ENCODE data around the gene LRRTM2.
"Not testable (repeated sequence)": the region's sequence is repeated elsewhere in the genome, so short reads cannot be mapped to it uniquely, and the experiment has no call there.

Gene LRRTM2, protein sequence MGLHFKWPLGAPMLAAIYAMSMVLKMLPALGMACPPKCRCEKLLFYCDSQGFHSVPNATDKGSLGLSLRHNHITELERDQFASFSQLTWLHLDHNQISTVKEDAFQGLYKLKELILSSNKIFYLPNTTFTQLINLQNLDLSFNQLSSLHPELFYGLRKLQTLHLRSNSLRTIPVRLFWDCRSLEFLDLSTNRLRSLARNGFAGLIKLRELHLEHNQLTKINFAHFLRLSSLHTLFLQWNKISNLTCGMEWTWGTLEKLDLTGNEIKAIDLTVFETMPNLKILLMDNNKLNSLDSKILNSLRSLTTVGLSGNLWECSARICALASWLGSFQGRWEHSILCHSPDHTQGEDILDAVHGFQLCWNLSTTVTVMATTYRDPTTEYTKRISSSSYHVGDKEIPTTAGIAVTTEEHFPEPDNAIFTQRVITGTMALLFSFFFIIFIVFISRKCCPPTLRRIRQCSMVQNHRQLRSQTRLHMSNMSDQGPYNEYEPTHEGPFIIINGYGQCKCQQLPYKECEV

DNA sequence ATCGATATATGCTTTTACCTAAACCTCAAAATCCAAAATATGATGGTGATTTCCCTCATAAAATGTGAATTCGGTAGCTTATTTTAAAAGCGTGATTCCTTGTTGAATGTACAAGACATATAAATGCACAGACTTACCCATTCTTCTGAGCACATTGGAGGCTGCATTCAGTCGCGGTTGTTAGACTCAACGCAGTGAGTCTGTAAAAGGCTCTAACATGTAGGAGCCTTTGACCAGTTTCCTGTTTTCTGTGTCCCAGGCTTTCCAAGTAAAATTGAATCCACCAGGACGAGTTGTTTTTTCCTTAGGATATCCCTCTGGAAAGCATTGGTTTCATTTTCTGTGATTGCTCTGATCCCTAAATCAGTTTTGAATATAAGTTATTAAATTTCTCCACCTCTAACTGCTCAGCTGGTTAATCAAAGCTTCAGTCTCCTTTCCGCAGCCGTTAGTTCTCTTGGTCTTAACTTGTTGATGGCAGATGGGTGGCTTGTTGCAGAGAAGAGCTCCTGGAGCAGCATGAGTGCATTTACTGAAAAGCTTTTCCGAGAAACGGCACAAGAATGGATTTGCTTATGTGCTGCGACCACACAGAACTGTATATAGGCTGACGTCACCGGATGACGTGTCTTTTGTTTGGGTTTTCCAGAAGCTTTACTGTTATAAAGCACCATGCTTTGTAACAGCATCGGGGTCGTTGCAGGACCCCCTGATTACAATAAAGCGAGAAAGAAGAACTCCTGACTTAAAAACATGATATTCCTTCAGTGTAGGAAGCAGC, at the start of gene LRRTM2:
Gene LRRTM2 (minus strand): TSS at position 565 of the 781 bp plus-strand sequence. CDS start 424 bp downstream, at position 141.
- no peak for DNase-seq

DNA sequence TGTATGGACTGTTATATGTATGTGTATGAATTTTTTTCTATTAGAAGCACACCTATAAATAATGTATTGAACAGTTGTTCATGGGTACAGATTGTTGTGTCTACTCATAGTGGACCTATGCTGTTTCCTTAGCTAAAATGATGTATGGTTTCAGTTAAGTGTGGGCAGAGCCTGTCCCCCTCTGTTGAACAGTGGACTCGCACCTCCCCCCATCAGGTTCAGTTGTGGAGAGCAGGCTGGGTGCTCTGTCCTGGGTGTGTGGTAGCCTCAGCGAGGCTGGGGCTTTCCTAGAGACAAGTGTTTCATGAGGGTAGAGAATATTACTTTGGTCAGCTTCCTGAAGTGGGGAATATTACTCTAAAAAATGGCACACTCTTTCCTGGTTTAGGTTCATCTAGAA, 47.4 kb upstream of the LRRTM2 start:
- no peak for DNase-seq

DNA sequence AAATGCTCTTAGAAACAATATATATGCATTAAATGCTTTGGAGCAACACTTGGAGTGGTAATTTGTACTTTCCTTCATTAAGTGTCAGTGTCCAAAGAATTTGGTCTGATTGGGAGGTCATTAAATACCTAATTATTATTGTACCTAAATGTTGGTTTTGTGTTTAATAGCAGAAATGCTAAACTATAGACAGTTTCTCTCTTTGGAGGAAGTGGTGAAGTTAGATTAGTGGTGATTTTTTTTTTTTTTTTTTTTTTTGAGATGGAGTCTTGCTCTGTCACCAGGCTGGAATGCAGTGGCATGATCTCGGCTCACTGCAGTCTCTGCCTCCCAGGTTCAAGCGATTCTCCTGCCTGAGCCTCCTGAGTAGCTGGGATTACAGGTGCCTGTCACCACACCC, 46.2 kb upstream of the LRRTM2 start:
- not testable (repeated sequence) for DNase-seq

DNA sequence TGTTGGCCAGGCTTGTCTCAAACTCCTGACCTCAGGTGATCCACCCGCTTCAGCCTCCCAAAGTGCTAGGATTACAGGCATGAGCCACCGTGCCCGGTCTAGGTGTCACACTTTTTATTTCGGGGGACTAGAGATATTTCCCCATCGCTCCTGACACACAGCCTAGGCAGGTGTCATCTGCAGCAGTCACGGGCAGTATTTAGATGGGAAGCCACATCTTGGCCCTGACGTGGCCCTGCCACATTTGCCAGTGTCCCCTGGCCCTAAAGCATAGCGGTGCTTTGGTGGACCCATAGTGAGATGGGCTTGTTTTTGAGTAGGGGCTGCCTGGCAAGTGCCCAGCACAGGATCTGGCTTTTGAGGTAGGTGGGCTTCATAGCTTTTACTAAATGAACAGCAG, 45.0 kb upstream of the LRRTM2 start:
- no peak for DNase-seq

DNA sequence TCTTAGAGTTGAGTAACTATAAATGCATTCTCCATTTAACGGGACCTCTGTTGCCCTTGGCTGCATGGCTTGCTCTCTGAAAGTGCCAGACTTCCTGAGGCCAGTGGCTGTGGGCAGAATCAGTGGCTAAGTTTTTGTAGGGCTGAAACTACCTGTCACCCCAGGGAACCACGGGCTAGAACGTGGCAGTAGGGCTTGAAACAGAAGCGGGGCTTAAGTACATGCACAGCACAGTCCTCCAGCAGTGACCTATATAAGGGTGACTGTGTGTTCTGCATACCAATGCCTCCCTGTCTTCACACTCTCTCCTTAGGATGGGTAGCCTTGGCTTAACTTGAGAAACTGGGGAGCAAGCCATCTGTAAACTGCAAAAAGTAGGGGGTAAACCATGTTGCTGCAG, 43.6 kb upstream of the LRRTM2 start:
- no peak for DNase-seq

DNA sequence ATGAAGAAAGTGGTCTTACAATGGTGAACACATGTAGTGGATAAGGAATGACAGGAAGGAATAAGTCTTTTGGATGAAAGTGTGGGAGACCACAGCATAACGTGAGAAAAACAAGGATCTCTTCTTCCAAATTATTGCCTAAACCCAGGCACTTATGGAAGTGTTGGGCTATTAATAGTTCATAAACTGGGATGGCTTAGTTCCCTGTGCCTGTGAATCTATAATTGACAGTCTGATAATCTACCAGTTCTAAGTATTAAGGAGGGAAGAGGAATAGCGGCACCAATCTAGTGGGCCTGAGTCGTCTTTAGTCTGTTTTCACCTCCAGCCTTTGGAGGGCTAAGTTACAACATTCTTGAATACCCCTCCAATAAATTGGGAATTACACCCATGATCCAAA, 39.2 kb upstream of the LRRTM2 start:
- DNase-seq: no peak

DNA sequence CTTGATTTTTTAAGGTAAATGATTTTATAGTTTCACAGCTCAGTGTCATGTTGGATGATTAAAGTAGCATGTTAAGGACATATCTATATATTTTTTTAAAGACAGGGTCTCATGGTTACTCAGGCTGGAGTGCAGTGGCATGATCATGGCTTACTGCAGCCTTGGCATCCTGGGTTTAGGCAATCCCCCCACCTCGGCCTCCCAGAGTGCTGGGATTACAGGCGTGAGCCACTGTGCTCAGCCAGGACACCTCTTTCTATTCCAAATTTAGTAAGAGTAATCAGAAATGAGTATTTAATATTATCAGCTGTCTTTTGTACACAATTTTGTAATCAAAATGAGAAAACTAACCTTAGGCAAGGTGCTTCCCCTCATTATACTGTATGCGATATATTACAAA, 38.6 kb upstream of the LRRTM2 start:
- no peak for DNase-seq

DNA sequence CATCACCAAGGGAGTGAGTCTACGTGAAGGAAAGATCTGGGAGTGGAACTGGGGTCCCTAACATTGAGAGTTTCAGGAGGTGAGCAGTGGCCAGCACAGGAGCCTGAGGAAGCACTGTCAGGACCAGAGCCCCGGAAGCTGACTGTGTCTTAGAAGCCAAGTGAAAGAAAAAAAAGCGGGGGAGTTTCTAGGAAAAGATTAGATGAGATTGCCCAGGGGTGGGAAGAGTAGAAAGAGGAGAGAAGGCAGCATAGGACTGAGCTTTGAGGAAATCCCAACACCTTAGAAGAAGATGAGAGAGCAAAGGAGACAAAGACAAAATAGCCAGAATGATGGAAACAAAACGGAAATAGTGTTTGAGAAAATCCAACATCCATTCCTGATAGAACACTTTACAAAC, 37.0 kb upstream of the LRRTM2 start:
- DNase-seq: no peak

DNA sequence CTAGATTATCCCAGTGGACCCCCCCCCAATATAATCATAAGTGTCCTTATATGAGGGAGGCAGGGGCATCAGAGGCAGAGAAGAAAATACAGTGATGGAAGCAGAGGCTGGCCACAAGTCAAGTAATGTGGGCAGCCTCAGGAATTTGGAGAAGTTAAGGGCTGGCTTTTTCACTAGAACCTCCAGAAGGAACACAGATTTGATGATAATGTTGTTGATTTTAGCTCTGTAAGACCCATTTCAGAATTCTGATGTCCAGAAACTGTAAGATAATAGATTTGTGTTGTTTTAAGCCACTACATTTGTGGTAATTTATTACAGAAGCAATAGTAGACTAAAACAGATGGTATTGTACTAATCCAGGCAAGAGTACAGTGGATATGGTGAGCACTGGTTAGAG, 36.3 kb upstream of the LRRTM2 start:
- DNase-seq: no peak

DNA sequence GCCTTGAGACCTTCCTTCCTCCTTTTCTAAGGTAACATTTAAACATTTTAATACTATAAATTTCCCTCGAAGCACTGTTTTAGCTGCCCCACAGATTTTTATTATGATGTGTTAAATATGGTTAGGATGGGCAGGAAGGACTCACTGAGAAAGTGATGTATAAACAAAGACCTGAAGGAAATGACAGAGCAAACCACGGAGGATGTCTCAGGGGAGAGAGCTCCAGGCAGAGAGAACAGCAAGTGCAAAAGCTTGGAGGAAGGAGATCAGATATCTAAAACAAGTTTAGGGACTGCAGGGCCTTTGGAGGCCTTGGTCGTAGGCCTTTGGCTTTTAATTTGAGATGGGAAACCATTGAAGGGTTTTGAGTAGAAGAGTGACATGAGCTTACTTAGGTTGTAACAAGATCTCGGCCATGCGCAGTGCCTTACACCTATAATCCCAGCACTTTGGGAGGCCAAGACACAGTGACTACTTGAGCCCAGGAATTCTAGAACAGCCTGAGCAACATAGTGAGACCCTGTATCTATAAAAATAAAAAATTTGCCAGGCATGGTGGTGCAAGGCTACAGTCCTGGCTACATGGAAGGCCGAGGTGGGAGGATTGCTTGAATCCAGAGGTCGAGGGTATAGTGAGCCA, 35.5 kb upstream of the LRRTM2 start:
- DNase-seq: no peak

DNA sequence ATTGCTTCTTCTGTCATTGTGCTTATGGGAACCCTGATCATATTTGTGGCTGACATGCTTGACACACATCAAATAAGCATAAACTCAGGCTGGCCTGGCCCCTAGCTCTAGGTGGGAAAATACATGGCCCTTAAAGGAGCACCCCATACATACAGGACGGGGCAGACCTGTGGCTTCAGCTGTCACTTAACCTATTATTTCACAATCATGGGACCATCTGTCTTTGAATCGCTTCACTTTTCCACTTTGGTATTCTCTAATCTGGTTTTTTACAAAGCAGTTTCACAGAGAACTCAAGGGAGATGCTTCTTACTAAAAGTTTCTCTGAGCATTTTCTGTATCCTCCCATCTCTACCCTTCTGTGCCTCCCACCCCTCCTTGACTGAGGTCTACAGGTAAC, 34.6 kb upstream of the LRRTM2 start:
- no peak for DNase-seq

DNA sequence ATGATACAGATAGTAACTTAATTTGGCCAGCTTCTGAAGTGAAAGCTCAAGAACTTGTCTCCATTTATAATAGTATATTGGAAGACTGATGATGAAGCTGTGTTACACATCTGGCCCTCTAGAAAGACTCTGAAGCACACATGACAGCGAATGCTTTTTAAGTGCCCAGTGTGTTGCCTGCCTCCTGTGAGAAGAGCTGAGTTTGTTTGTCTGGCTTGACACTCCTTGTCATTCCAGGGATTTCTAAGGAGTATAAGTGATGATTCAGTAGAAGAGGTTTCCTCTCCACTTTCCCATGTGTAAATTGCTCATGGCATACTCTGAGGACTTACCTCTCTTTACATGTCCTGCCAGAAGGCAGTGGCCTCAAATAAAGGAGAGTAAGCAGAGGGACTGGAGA, 30.4 kb upstream of the LRRTM2 start:
- DNase-seq: no peak

DNA sequence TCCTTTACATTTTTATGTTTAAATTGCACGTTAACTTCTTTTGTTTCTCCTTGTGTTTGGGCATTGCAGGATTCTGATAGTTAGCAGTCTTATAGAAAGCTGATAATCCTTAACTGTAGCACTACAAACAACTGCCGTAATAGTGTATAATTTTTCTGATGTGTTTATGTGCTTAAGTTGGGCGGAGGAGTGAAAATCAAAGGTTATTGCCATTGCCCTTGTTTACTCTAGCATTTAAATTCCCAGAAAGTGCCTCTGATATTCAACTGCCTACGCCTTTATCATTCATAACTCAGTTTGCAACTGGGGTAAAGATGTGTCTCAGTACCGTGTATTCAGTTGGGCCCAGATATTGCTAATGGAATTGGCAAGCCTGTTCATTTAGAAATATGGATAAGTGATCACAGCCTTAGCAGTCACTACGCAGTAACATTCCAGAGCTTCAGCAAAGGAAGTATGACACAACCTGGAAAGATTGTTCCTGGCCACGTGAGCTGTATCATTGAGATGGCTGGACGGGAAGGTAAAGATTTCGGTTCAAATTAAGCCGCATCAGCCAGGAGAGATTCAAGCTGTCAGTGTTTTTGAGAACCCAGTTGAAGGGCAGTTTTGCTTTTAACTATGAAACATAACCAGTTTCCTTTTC, 28.1 kb upstream of the LRRTM2 start:
- no peak for DNase-seq

DNA sequence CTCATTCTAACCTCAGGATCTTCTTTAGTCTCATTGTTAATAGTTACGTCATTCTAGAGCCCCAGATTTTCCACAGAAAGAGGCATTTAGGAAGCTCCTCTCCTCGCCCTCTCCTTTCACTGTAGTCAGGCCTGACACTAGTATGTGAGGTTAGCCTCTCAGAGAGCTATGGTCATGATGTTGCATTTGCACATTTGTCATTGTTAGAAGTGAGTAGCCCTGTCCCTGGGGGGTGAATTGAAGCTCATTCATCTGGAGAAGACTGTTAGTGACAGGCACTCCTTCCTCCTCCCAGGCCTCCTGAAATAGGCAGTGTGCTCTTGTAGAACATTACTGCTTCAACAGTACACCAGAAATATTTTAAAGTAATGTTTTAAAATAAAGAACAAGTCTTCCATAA, 26.6 kb upstream of the LRRTM2 start:
- DNase-seq: no peak

DNA sequence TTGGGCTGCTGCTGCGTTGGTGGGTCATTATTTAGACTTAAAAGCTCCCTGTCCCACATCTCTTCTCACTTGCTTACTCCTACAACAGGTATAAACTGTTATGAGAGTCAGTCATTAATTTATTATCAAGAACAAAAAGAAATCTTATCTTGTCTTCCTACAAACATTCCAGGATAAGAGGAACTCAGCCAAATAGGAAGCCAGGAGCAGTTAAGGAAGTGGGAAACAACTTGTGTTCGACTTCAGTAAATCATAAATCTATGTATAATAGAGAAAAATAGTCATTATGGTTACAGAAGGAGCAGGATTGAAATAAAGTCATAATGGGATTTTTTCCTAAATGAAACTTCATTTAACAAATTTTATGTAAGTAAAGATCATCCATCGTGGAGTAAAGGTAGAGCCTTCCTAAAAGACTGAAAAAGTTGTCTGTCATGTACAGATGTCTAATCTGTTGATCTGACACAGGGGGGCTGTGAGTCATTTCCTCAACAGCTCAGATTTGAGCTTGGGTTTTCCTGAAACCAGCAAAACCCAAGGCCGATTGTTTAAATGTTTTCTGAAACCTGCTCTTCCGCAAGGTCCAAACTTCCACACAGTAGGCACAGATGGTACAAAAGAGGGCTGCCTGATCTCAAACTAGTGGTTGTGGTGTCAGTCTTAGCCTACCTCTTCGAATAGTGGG, 25.3 kb upstream of the LRRTM2 start:
- no peak for DNase-seq

DNA sequence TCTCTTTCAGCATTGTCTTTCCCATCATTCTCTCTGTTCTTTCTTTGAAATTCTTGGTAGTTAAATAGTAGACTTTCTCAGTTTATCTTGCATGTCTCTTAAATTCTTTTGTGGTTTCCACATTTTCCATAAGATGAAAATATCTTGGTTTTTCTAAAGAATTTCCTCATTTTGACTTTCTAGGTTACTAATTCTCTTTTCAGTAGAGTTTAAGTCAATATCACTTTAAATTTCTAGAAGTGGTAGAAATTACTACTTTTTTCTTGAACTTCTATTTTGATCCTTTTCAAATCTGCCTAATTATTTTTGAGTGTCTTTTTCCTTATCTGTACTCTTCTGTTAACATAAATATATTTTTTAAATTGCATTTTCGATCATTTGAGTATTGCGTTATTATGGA, 23.6 kb upstream of the LRRTM2 start:
- DNase-seq: no peak

DNA sequence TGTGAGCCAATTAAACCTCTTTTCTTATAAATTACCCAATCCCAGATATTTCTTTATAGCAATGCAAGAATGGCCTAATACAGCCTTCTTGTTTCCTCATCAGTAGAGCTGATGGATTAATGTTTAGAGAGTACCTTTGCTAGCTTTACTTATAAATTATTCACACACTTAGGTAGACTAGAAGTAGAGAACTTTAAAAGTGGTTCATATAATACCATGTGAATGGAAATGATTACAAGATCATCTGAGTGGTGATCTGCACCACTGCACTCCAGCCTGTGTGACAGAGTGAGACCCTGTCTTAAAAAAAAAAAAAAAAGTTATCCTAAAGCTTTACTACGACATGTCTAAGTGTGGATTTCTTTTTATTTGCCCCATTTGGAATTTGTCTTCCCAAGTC, 23.2 kb upstream of the LRRTM2 start:
- no peak for DNase-seq

DNA sequence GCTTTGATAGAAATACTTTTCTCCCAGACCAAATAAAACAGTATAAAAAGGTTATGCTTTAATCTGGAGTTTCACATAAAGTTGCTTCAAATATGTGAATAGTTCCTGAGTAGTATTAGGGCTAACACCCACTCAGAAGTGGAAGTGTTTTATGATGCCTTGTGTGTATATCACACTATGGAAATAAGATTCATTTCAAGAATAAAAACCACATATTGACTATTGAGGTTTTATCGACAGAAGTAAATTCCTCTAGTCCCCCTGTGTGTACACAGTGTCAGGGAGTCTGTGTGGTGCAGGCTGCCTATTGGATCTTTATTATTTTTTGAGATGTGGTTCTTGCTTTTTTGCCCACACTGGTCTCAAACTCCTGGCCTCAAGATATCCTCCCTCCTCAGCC, 20.8 kb upstream of the LRRTM2 start:
- DNase-seq: no peak

DNA sequence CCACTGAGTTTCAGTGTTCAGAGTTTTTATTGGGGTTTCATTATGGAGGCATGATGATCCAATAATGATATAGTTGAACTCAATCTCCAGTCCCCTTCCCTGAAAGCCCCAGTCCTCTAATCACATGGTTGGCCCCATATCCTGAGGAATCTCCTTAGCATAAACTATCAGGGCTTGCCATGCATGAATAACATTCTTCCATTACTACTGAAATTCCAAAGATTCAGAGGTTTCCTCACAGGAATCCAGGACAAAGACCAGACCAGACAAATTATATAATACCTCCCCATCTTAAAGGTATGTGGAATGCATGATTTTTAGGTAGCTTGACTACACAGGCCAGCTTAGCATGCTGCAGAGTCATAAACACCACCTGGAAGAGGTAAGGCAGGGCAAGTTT, 15.5 kb upstream of the LRRTM2 start:
- no peak for DNase-seq

DNA sequence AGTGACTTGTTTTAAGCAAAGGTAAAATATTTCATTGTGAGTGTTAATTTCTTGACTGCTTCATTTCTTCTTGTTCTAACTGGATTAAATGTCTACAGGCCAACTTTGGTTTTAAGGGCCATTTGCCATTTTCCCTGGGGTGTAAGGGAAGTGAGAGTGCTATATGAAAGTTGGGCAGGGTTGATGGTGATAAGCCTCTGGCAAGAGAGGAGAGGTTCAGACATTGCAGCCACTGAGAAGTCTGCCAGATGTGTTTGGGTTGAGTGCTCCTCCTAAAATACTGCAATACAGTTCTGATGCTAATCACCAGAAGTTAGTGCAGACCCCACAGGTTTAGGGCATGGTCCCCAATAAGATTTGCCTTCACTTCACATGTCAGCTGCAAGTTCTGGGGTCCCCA, 14.9 kb upstream of the LRRTM2 start:
- no peak for DNase-seq

DNA sequence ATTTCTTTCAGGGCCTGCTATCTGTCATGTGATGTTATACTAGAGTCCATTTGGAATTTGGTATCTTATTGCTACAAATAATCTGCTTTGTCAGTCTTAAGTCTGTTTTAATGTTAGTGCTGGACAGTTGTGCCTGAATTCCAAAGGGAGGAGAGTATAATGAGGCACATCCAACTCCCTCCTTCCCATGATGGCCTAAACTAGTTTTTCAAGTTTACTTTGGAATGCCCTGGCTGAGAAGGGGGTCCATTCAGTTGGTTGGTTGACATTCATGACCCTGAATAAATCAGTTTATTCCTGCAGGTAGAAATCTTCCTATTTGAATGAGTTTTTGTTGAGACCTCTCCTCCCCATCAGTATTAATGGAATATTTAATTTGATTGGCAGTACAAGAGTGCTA, 9.4 kb upstream of the LRRTM2 start:
- DNase-seq: no peak

DNA sequence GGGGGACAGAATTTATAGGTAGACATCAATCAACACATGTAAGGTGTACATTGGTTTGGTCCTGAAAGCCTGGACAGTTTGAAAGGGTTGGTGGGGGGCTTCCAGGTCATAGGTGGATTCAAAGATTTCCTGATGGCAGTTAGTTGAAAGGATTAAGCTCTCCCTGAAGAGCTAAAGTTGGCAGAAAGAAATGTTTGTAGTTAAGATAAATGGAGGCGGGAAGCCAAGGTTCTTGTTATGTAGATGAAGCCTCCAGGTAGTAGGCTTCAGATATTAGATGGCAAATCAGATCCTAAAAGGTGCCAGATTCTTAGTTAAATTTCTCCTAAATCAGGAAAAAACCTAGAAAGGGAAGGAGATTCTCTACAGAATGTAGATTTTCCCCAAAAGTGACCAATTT, 9.0 kb upstream of the LRRTM2 start:
- no peak for DNase-seq

DNA sequence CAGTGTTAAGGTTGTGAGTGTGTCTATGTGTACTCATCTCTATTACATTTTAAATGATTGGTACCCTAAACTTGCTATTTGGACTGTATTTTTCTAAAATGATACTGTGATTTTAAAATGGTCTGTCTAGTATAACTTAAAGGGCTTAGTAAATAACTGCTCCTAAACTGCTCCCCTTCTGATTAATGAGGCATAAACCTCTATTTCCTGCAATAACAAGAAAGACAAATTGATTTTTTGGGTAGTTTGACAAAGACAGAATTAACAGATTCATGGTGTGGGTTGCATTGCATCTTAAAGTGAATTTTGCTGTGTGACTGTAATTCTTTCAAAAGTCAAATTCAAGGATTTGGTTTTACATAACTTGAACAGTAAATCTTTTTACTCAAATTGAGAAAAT, 8.1 kb upstream of the LRRTM2 start:
- DNase-seq: no peak

All from NCI-H146 (cell line).